ENCODE data around the gene L3MBTL4.
A peak's percentile ranks its signal among the peaks of the same experiment; 100 is the strongest.

L3MBTL4 gene

GRCh38 chr18:5961828-5962150 is 452.9 kb downstream of the L3MBTL4 start:
- DNase-seq (ENCODE audit: low spot score), result no peak

GRCh38 chr18:5961097-5961827 is 453.4 kb downstream of the L3MBTL4 start:
- no peak for DNase-seq (ENCODE audit: low spot score)

GRCh38 chr18:5958822-5959221 is 455.9 kb downstream of the L3MBTL4 start:
- no peak for DNase-seq (ENCODE audit: low spot score)

GRCh38 chr18:5955861-5956260 is 458.9 kb downstream of the L3MBTL4 start:
- no peak for DNase-seq (ENCODE audit: low spot score)

GRCh38 chr18:5951515-5952091 is 463.1 kb downstream of the L3MBTL4 start:
- DNase-seq (ENCODE audit: low spot score), result no peak

GRCh38 chr18:5948781-5949180 is 465.9 kb downstream of the L3MBTL4 start:
- no peak for DNase-seq (ENCODE audit: low spot score)

GRCh38 chr18:5948237-5948636 is 466.5 kb downstream of the L3MBTL4 start:
- no peak for DNase-seq (ENCODE audit: low spot score)

- no peak for DNase-seq (ENCODE audit: low spot score)
Observed at GRCh38 chr18:5944448-5944847, 470.3 kb downstream of the L3MBTL4 start.

GRCh38 chr18:5943514-5943913 is 471.2 kb downstream of the L3MBTL4 start:
- peak; percentile 33 for DNase-seq (ENCODE audit: low spot score)

- DNase-seq (ENCODE audit: low spot score), result no peak
Observed at GRCh38 chr18:5942591-5942990, 472.1 kb downstream of the L3MBTL4 start.

- DNase-seq (ENCODE audit: low spot score), result no peak
Observed at GRCh38 chr18:5941890-5942289, 472.8 kb downstream of the L3MBTL4 start.

GRCh38 chr18:5939801-5940667 is 474.7 kb downstream of the L3MBTL4 start:
- DNase-seq (ENCODE audit: low spot score), result no peak

- DNase-seq (ENCODE audit: low spot score), result no peak
Observed at GRCh38 chr18:5937795-5938194, 476.9 kb downstream of the L3MBTL4 start.

GRCh38 chr18:5937121-5937520 is 477.6 kb downstream of the L3MBTL4 start:
- DNase-seq (ENCODE audit: low spot score), result no peak

GRCh38 chr18:5930789-5931188 is 483.9 kb downstream of the L3MBTL4 start:
- no peak for DNase-seq (ENCODE audit: low spot score)

- DNase-seq (ENCODE audit: low spot score), result no peak
Observed at GRCh38 chr18:5918205-5918858, 496.4 kb downstream of the L3MBTL4 start.

GRCh38 chr18:5914951-5915350 is 499.8 kb downstream of the L3MBTL4 start:
- no peak for DNase-seq (ENCODE audit: low spot score)

GRCh38 chr18:5914016-5914415 is 500.7 kb downstream of the L3MBTL4 start:
- DNase-seq (ENCODE audit: low spot score), result no peak

- no peak for DNase-seq (ENCODE audit: low spot score)
Observed at GRCh38 chr18:5912566-5912965, 502.1 kb downstream of the L3MBTL4 start.

- no peak for DNase-seq (ENCODE audit: low spot score)
Observed at GRCh38 chr18:5909125-5909524, 505.6 kb downstream of the L3MBTL4 start.

All from globus pallidus (tissue), 1 donor.